ENCODE data around the gene TUBB. TPM values are rescaled to one million over a fixed set of nuclear protein-coding genes. Genes with fewer than 3 reads are reported as not detected.

The TUBB gene
- total and polyA plus RNA-seq, 9 of the 15 experiments (the other 6 are each of a cell fraction or from before 2014, with no cell fraction given), result 971 to 2,870 (median 1,478) TPM

- no peak for TF ChIP-seq ATF3 (IDR thresholded peaks at IDR 0.05)
- peak; percentile 70; the same call in 1 of the 2 replicates for TF ChIP-seq ATF3 (CRISPR knock-in tag; conservative IDR thresholded peaks at IDR 0.05)
- 0 out of 2 replicates have a peak, but pooled peaks have one; percentile 54 for TF ChIP-seq TCF7L2 (IDR thresholded peaks at IDR 0.05; ENCODE audit: low read depth, low read length)
- no peak for TF ChIP-seq TFAM (CRISPR knock-in tag; conservative IDR thresholded peaks at IDR 0.05)
- peak; percentile 76 for TF ChIP-seq JUND (IDR thresholded peaks at IDR 0.05; ENCODE audit: borderline replicate concordance, low read depth, low read length)
- peak; percentile 68; the same call in 1 of the 3 replicates for TF ChIP-seq JUND (tag; IDR thresholded peaks at IDR 0.05; ENCODE audit: borderline replicate concordance, low read depth, low read length)
- TF ChIP-seq ZSCAN32 (CRISPR knock-in tag; IDR thresholded peaks at IDR 0.05), result no peak
- no peak for TF ChIP-seq FOXJ2 (tag; IDR thresholded peaks at IDR 0.05)
- 0 out of 2 replicates have a peak, but pooled peaks have one; percentile 59 for TF ChIP-seq NFATC3 (IDR thresholded peaks at IDR 0.05)
- TF ChIP-seq STAG1 (CRISPR knock-in tag; IDR thresholded peaks at IDR 0.05; ENCODE audit: borderline replicate concordance), result no peak
- TF ChIP-seq, protein P1, sequence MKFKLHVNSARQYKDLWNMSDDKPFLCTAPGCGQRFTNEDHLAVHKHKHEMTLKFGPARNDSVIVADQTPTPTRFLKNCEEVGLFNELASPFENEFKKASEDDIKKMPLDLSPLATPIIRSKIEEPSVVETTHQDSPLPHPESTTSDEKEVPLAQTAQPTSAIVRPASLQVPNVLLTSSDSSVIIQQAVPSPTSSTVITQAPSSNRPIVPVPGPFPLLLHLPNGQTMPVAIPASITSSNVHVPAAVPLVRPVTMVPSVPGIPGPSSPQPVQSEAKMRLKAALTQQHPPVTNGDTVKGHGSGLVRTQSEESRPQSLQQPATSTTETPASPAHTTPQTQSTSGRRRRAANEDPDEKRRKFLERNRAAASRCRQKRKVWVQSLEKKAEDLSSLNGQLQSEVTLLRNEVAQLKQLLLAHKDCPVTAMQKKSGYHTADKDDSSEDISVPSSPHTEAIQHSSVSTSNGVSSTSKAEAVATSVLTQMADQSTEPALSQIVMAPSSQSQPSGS (CRISPR knock-in tag; IDR thresholded peaks at IDR 0.05), result no peak
- TF ChIP-seq ZNF12 (CRISPR knock-in tag; IDR thresholded peaks at IDR 0.05), result no peak
- no peak for TF ChIP-seq RFX5 (IDR thresholded peaks at IDR 0.05; ENCODE audit: low read depth, low read length)
- TF ChIP-seq JUN (IDR thresholded peaks at IDR 0.05; ENCODE audit: borderline replicate concordance, low read depth, low read length), result peak; percentile 75; the same call in 1 of the 2 replicates
- TF ChIP-seq JUN (CRISPR knock-in tag; IDR thresholded peaks at IDR 0.05; ENCODE audit: borderline replicate concordance), result 0 out of 2 replicates have a peak, but pooled peaks have one; percentile 90
- no peak for TF ChIP-seq HOXB6 (CRISPR knock-in tag; IDR thresholded peaks at IDR 0.05; ENCODE audit: borderline replicate concordance)
- TF ChIP-seq, protein P2, sequence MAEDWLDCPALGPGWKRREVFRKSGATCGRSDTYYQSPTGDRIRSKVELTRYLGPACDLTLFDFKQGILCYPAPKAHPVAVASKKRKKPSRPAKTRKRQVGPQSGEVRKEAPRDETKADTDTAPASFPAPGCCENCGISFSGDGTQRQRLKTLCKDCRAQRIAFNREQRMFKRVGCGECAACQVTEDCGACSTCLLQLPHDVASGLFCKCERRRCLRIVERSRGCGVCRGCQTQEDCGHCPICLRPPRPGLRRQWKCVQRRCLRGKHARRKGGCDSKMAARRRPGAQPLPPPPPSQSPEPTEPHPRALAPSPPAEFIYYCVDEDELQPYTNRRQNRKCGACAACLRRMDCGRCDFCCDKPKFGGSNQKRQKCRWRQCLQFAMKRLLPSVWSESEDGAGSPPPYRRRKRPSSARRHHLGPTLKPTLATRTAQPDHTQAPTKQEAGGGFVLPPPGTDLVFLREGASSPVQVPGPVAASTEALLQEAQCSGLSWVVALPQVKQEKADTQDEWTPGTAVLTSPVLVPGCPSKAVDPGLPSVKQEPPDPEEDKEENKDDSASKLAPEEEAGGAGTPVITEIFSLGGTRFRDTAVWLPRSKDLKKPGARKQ (CRISPR knock-in tag; IDR thresholded peaks at IDR 0.05), result no peak
- no peak for TF ChIP-seq ZNF175 (CRISPR knock-in tag; IDR thresholded peaks at IDR 0.05; ENCODE audit: low read depth)
Measured at GRCh38 chr6:30672445-30673253, 47.5 kb upstream of the TUBB start, which contains the start of gene DHX16 (continued).

Measured in K562 (cell line).